GM18861 (cell line): ENCODE measurements around the gene FUZ.

Experiments used
- ATAC-seq: cut with Tn5 transposase; IDR thresholded peaks from one replicate; pipeline ENCODE4 v1.9.1; 2021; ENCODE audit not compliant: unreplicated experiment

The FUZ gene

GRCh38 chr19:49761249-49761624, 51.9 kb downstream of the FUZ start:
- no peak for ATAC-seq

- no peak for ATAC-seq
Measured at GRCh38 chr19:49758292-49758691, 54.8 kb downstream of the FUZ start.
